ENCODE results near the gene IDH3B. TPM values are rescaled to one million over a fixed set of nuclear protein-coding genes. Genes with fewer than 3 reads are reported as not detected.

Gene IDH3B
- total RNA-seq, 1 donor from 2014 or later: 103 TPM

GRCh38 chr20:2631228-2631627 is 32.8 kb downstream of the IDH3B start:
- Mint-ChIP-seq H3K9me3 (ENCODE audit: unreplicated experiment) (peaks cover 4% of the 10 kb centered on the region), H3K27ac (ENCODE audit: unreplicated experiment) (no peak overlapping the region), H3K27me3 (ENCODE audit: unreplicated experiment) (peaks cover 4% of the 10 kb centered on the region), H3K4me3 (ENCODE audit: unreplicated experiment) (no peak overlapping the region), H3K4me1 (ENCODE audit: low read depth, unreplicated experiment) (no peaks in the 10 kb centered on the region), H3K36me3 (ENCODE audit: unreplicated experiment) (peaks cover 6% of the 10 kb centered on the region)
- no peak for DNase-seq
- TF ChIP-seq CTCF (IDR thresholded peaks at IDR 0.05; ENCODE audit: partially characterized antibody, unreplicated experiment): no peak

GRCh38 chr20:2626853-2627541 is 37.0 kb downstream of the IDH3B start:
- Mint-ChIP-seq H3K4me3 (ENCODE audit: unreplicated experiment) (no peak overlapping the region), H3K9me3 (ENCODE audit: unreplicated experiment) (peaks cover 4% of the 10 kb centered on the region), H3K4me1 (ENCODE audit: low read depth, unreplicated experiment) (no peaks in the 10 kb centered on the region), H3K27ac (ENCODE audit: unreplicated experiment) (no peak overlapping the region), H3K27me3 (ENCODE audit: unreplicated experiment) (no peaks in the 10 kb centered on the region), H3K36me3 (ENCODE audit: unreplicated experiment) (peaks cover 6% of the 10 kb centered on the region)
- TF ChIP-seq CTCF (IDR thresholded peaks at IDR 0.05; ENCODE audit: partially characterized antibody, unreplicated experiment): no peak
- DNase-seq: no peak

- Mint-ChIP-seq H3K27me3 (ENCODE audit: unreplicated experiment) (peaks cover 4% of the 10 kb centered on the region), H3K4me1 (ENCODE audit: low read depth, unreplicated experiment) (no peaks in the 10 kb centered on the region), H3K9me3 (ENCODE audit: unreplicated experiment) (peaks cover 5% of the 10 kb centered on the region), H3K27ac (ENCODE audit: unreplicated experiment) (no peak overlapping the region), H3K36me3 (ENCODE audit: unreplicated experiment) (peaks cover 6% of the 10 kb centered on the region), H3K4me3 (ENCODE audit: unreplicated experiment) (no peak overlapping the region)
- TF ChIP-seq CTCF (IDR thresholded peaks at IDR 0.05; ENCODE audit: partially characterized antibody, unreplicated experiment): no peak
- no peak for DNase-seq
Measured at GRCh38 chr20:2625062-2625461, 39.0 kb downstream of the IDH3B start.

GRCh38 chr20:2624190-2624589 is 39.8 kb downstream of the IDH3B start:
- peaks cover 7% of the 10 kb centered on the region for H3K9me3 Mint-ChIP-seq (ENCODE audit: unreplicated experiment)
- H3K4me1 Mint-ChIP-seq (ENCODE audit: low read depth, unreplicated experiment): no peaks in the 10 kb centered on the region
- peaks cover 10% of the 10 kb centered on the region for H3K36me3 Mint-ChIP-seq (ENCODE audit: unreplicated experiment)
- DNase-seq: no peak
- TF ChIP-seq CTCF (IDR thresholded peaks at IDR 0.05; ENCODE audit: partially characterized antibody, unreplicated experiment): no peak
- H3K27me3 Mint-ChIP-seq (ENCODE audit: unreplicated experiment): peaks cover 4% of the 10 kb centered on the region
- no peak overlapping the region for H3K4me3 Mint-ChIP-seq (ENCODE audit: unreplicated experiment)
- no peak overlapping the region for H3K27ac Mint-ChIP-seq (ENCODE audit: unreplicated experiment)

GRCh38 chr20:2619961-2620595 is 43.9 kb downstream of the IDH3B start:
- DNase-seq: no peak
- Mint-ChIP-seq H3K27me3 (ENCODE audit: unreplicated experiment) (peaks cover 4% of the 10 kb centered on the region), H3K9me3 (ENCODE audit: unreplicated experiment) (peaks cover 7% of the 10 kb centered on the region), H3K36me3 (ENCODE audit: unreplicated experiment) (peaks cover 6% of the 10 kb centered on the region), H3K4me3 (ENCODE audit: unreplicated experiment) (no peak overlapping the region), H3K27ac (ENCODE audit: unreplicated experiment) (no peak overlapping the region), H3K4me1 (ENCODE audit: low read depth, unreplicated experiment) (no peaks in the 10 kb centered on the region)
- no peak for TF ChIP-seq CTCF (IDR thresholded peaks at IDR 0.05; ENCODE audit: partially characterized antibody, unreplicated experiment)

All from glutamatergic neuron (in vitro differentiated cells).